Measurements from ENCODE around the gene RBMS3.
"Not testable (repeated sequence)": the region's sequence is repeated elsewhere in the genome, so short reads cannot be mapped to it uniquely, and the experiment has no call there.

Gene RBMS3

GRCh38 chr3:29385046-29385830, 104.4 kb downstream of the RBMS3 start:
- DNase-seq (ENCODE audit: low spot score), result no peak

- no peak for DNase-seq (ENCODE audit: low spot score)
Observed at GRCh38 chr3:29389362-29389761, 108.5 kb downstream of the RBMS3 start.

GRCh38 chr3:29392625-29393388, 111.9 kb downstream of the RBMS3 start:
- no peak for DNase-seq (ENCODE audit: low spot score)

GRCh38 chr3:29393946-29394345, 113.1 kb downstream of the RBMS3 start:
- DNase-seq (ENCODE audit: low spot score), result not testable (repeated sequence)

- DNase-seq (ENCODE audit: low spot score), result no peak
Observed at GRCh38 chr3:29397406-29397805, 116.5 kb downstream of the RBMS3 start.

GRCh38 chr3:29398787-29399186, 117.9 kb downstream of the RBMS3 start:
- no peak for DNase-seq (ENCODE audit: low spot score)

- DNase-seq (ENCODE audit: low spot score), result no peak
Observed at GRCh38 chr3:29406291-29406832, 125.5 kb downstream of the RBMS3 start.

- no peak for DNase-seq (ENCODE audit: low spot score)
Observed at GRCh38 chr3:29408676-29409075, 127.8 kb downstream of the RBMS3 start.

GRCh38 chr3:29409409-29409808, 128.5 kb downstream of the RBMS3 start:
- DNase-seq (ENCODE audit: low spot score), result no peak

GRCh38 chr3:29410220-29410619, 129.3 kb downstream of the RBMS3 start:
- DNase-seq (ENCODE audit: low spot score), result no peak

GRCh38 chr3:29410660-29411405, 130.0 kb downstream of the RBMS3 start:
- no peak for DNase-seq (ENCODE audit: low spot score)

GRCh38 chr3:29412110-29412509, 131.2 kb downstream of the RBMS3 start:
- no peak for DNase-seq (ENCODE audit: low spot score)

GRCh38 chr3:29414468-29415224, 133.8 kb downstream of the RBMS3 start:
- no peak for DNase-seq (ENCODE audit: low spot score)

GRCh38 chr3:29415482-29416223, 134.8 kb downstream of the RBMS3 start:
- no peak for DNase-seq (ENCODE audit: low spot score)

GRCh38 chr3:29416514-29416913, 135.6 kb downstream of the RBMS3 start:
- no peak for DNase-seq (ENCODE audit: low spot score)

- DNase-seq (ENCODE audit: low spot score), result no peak
Observed at GRCh38 chr3:29420106-29420505, 139.2 kb downstream of the RBMS3 start.

GRCh38 chr3:29426302-29427226, 145.7 kb downstream of the RBMS3 start:
- DNase-seq (ENCODE audit: low spot score), result no peak

- DNase-seq (ENCODE audit: low spot score), result no peak
Observed at GRCh38 chr3:29427266-29428103, 146.6 kb downstream of the RBMS3 start.

Measured in RKO (cell line).